Coronary artery (tissue), 2 donors: Measurements from ENCODE around the gene MMP10.

Experiments used
- DNase-seq: peaks from one replicate; pipeline ENCODE4 v3.0.0-alpha.2; 2017; ENCODE audit warnings: low spot score
- H3K27ac ChIP-seq, 2 donors: fragments of 200-600 bp; sonication (generic); one replicate each; pipeline ENCODE4 v1.5.1; 2016 to 2019
- H3K4me3 ChIP-seq: fragments of 200-600 bp; sonication (generic); 2 replicates; pipeline ENCODE4 v1.5.1; 2016; ENCODE audit warnings: mild to moderate bottlenecking, moderate library complexity
- CTCF ChIP-seq: fragments of 200-600 bp; sonication (generic); IDR thresholded peaks from one replicate; pipeline ENCODE4 v1.5.1; 2019; ENCODE audit warnings: antibody characterized with exemption

MMP10 gene

GRCh38 chr11:102780491-102780918, at the start of gene MMP10:
TSS of gene MMP10 (minus strand) at chr11:102780628. CDS start at chr11:102780591, 37 bp downstream.
- DNase-seq = no peak
- Histone ChIP-seq H3K27ac (no peak within 1 kb of the TSS), H3K4me3 (no peak within 1 kb of the TSS)
- no peak for TF ChIP-seq CTCF

- no peak for TF ChIP-seq CTCF
- Histone ChIP-seq H3K27ac (no peak overlapping the region), H3K4me3 (no peak overlapping the region)
- DNase-seq = no peak
Observed at GRCh38 chr11:102829316-102830000, 49.0 kb upstream of the MMP10 start.

GRCh38 chr11:102824556-102824955, 44.1 kb upstream of the MMP10 start:
- H3K4me3 ChIP-seq = no peak overlapping the region
- no peak for DNase-seq
- no peak for TF ChIP-seq CTCF

GRCh38 chr11:102819491-102819890, 39.1 kb upstream of the MMP10 start:
- DNase-seq = no peak
- H3K27ac ChIP-seq = no peak overlapping the region
- no peak for TF ChIP-seq CTCF

More at GRCh38 chr11:102824556-102824955, 44.1 kb upstream of the MMP10 start:
- H3K27ac ChIP-seq = no peak overlapping the region

GRCh38 chr11:102813484-102813883, 33.1 kb upstream of the MMP10 start:
- no peak for TF ChIP-seq CTCF
- H3K4me3 ChIP-seq = no peak overlapping the region

More at GRCh38 chr11:102819491-102819890, 39.1 kb upstream of the MMP10 start:
- H3K4me3 ChIP-seq = no peak overlapping the region

GRCh38 chr11:102812188-102812587, 31.8 kb upstream of the MMP10 start:
- Histone ChIP-seq H3K27ac (no peak overlapping the region), H3K4me3 (no peak overlapping the region)
- no peak for TF ChIP-seq CTCF
- no peak for DNase-seq

More at GRCh38 chr11:102813484-102813883, 33.1 kb upstream of the MMP10 start:
- DNase-seq = no peak
- no peak overlapping the region for H3K27ac ChIP-seq
